ENCODE results near the gene LDHAL6B.

Gene LDHAL6B

GRCh38 chr15:59251001-59251845 lies 44.6 kb downstream of the LDHAL6B start:
- no peak for DNase-seq (ENCODE audit: low read depth, low spot score)

GRCh38 chr15:59252137-59252536 lies 45.5 kb downstream of the LDHAL6B start:
- no peak for DNase-seq (ENCODE audit: low read depth, low spot score)

DNA sequence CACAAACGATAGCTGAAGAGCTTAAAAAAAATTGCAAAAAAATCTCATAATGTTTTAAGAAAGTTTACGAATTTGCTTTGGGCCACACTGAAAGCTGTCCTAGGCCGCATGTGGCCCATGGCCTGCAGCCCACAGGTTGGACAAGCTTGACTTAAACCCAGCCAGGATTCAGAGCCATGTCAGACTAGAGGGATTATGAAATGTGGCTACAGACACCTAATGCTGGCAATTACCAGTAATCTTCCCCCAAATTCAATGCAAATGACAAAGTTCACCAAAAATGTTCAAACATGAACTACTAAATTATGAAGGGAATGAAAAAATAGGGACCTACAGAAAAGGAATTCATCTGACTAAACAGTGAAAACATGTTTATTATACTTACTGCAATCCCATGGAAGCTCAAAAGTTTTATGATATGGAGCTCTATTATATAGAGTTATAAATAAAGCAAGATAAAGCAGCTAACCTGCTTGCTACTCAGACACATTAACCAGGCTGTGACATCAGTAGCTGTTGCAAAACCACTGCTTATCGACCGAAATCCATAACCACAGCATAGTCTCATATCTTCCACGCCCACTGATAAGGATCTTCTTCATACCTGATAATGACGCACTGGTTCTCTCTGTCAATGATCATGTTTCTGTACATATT lies 49.2 kb downstream of the LDHAL6B start:
- DNase-seq (ENCODE audit: low read depth, low spot score): no peak

DNA sequence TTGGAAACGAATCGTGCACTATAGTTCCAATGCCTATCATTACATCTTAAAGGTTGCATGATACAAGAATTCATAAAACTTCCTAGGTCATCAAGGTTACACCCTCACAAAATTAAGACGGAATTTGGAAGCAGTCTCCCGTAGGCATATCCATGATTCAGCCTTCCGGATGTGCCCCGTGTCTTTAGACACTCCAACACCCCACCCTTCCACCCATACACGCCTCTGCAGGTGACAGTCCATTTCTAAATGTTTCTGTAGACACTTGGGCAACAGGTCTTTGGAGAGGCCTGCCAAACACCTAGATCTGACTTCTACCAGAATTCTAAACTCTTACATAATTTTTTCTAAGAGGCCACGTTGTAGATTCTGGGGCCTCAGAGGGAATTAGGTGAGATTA lies 49.8 kb downstream of the LDHAL6B start:
- no peak for DNase-seq (ENCODE audit: low read depth, low spot score)

DNA sequence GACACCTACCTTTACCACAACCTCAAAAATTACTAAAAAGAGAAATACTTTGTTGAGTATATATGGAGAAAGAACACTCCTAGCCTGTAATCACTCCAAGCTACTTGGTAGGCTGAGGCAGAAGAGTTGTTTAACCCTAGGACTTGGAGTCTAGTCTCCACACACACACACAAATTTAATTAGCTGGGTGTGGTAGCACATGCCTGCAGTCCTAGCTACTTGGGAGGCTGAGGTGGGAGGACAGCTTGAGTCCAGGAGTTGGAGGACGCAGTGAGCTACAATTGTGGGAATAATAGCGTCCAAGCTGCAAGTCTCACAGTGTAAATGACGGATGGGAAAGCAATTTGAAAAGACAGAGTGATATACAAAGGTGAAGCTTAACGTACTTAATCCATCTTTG lies 50.5 kb downstream of the LDHAL6B start:
- DNase-seq (ENCODE audit: low read depth, low spot score): no peak
